Measurements from ENCODE around the gene STK17A. TPM values are rescaled to one million over a fixed set of nuclear protein-coding genes. Genes with fewer than 3 reads are reported as not detected.

Gene STK17A
- total RNA-seq, 1 experiment from 2014 or later, result 4.5 TPM

GRCh38 chr7:43600056-43600455, 17.1 kb downstream of the STK17A start:
- no peaks in the 10 kb centered on the region for H3K4me1 ChIP-seq
- DNase-seq, result no peak

GRCh38 chr7:43602256-43602655, 19.3 kb downstream of the STK17A start:
- DNase-seq, result no peak
- Histone ChIP-seq H3K36me3 (peaks cover 5% of the 10 kb centered on the region; the same call in 1 of the 2 replicates), H3K27ac (no peak overlapping the region), H3K27me3 (no peaks in the 10 kb centered on the region), H3K9me3 (replicated peaks) (0 out of 2 replicates have a peak, but pooled peaks cover 5% of the 10 kb centered on the region), H3K4me3 (no peak overlapping the region), H3K4me1 (no peaks in the 10 kb centered on the region)

More at GRCh38 chr7:43600056-43600455, 17.1 kb downstream of the STK17A start:
- Histone ChIP-seq H3K9me3 (replicated peaks) (0 out of 2 replicates have a peak, but pooled peaks cover 2% of the 10 kb centered on the region), H3K36me3 (peaks cover 5% of the 10 kb centered on the region; the same call in 1 of the 2 replicates), H3K4me3 (no peak overlapping the region), H3K27ac (no peak overlapping the region), H3K27me3 (no peaks in the 10 kb centered on the region)

DNA sequence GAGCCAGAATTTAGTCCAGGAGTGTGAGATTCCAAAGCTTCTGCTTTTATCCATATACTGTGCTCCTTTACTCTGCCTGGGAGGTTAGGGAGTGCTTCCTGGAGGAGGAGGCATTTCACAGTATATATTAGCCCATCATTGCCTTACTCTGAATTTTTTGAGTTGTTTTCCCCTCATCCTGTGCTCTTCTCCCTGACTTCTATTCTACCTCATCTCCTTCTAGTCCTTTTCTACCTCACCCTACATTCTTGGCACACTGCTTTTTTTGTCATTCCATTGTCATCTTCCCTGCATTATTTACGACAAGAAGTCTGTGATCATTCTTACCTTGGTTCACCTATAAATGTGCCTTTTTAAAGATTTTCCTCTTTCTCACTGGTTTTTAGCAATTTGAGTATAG, 21.3 kb downstream of the STK17A start:
- Histone ChIP-seq H3K4me3 (no peak overlapping the region), H3K4me1 (no peaks in the 10 kb centered on the region), H3K27me3 (no peaks in the 10 kb centered on the region), H3K9me3 (replicated peaks) (0 out of 2 replicates have a peak, but pooled peaks cover 5% of the 10 kb centered on the region), H3K36me3 (peaks cover 5% of the 10 kb centered on the region; the same call in 1 of the 2 replicates), H3K27ac (no peak overlapping the region)
- DNase-seq, result no peak

GRCh38 chr7:43609097-43609496, 26.2 kb downstream of the STK17A start:
- Histone ChIP-seq H3K27ac (no peak overlapping the region), H3K4me1 (no peaks in the 10 kb centered on the region), H3K27me3 (no peaks in the 10 kb centered on the region), H3K4me3 (no peak overlapping the region), H3K9me3 (replicated peaks) (0 out of 2 replicates have a peak, but pooled peaks cover 5% of the 10 kb centered on the region), H3K36me3 (peaks cover 3% of the 10 kb centered on the region; the same call in 1 of the 2 replicates)
- DNase-seq, result no peak

GRCh38 chr7:43612128-43612527, 29.2 kb downstream of the STK17A start:
- Histone ChIP-seq H3K4me1 (no peaks in the 10 kb centered on the region; the same call in 1 of the 2 replicates), H3K27ac (no peak overlapping the region), H3K4me3 (no peak overlapping the region), H3K9me3 (replicated peaks) (no peaks in the 10 kb centered on the region), H3K36me3 (no peaks in the 10 kb centered on the region), H3K27me3 (no peaks in the 10 kb centered on the region)
- no peak for DNase-seq

DNA sequence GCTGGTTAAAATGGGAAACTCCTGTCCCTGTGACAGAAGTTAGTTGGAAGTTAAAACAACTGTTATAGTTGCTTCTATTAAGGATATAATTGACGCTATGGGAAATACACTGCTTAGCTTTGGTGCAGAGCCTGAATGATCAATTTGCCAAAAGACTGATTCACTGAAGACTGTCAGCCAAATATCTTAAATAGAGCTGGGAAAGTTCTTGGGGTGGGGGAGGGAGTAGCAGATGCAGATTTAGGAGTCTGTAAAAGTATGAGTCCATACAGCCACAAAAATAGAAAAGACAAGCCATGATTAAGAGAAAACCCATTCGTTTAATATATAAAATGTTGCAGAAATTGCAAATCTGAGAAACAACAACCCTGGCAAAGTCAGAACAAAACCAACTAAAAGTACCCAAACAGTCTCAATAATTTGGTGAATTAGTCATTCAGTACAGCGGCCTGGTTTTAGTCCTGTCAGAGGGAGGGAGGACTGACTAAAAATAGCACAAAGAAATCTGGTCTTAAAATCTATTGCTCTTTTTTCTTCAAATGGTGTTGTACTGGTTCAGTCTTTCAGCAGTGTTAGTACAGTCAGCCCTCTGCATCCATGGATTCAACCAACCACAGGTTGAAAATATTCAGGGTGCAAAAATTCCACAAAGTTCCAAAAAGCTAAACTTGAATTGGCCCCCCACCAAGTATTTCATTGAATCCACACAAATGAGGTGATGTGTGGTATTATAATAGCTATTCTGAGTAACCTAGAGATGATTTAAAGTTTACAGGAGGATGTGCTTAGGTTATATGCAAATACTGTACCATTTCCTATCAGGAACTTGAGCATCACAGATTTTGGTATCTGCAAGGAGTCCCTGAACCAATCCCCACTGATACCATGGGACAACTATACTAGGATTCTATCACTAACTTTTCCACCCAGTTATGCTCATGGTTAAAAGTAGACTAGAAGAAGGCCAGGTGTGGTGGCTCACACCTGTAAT, 30.0 kb downstream of the STK17A start:
- DNase-seq, result no peak
- H3K4me1 ChIP-seq, result no peaks in the 10 kb centered on the region; the same call in 1 of the 2 replicates
- no peaks in the 10 kb centered on the region for H3K36me3 ChIP-seq
- no peak overlapping the region for H3K4me3 ChIP-seq
- H3K9me3 ChIP-seq (replicated peaks), result no peaks in the 10 kb centered on the region
- no peak overlapping the region for H3K27ac ChIP-seq
- no peaks in the 10 kb centered on the region for H3K27me3 ChIP-seq

GRCh38 chr7:43615558-43616145, 32.7 kb downstream of the STK17A start:
- H3K27ac ChIP-seq, result no peak overlapping the region
- DNase-seq, result no peak
- H3K9me3 ChIP-seq (replicated peaks), result no peaks in the 10 kb centered on the region
- H3K27me3 ChIP-seq, result no peaks in the 10 kb centered on the region
- no peaks in the 10 kb centered on the region; the same call in 1 of the 2 replicates for H3K4me1 ChIP-seq
- no peak overlapping the region for H3K4me3 ChIP-seq
- no peaks in the 10 kb centered on the region for H3K36me3 ChIP-seq

- Histone ChIP-seq H3K9me3 (replicated peaks) (no peaks in the 10 kb centered on the region), H3K4me1 (no peaks in the 10 kb centered on the region; the same call in 1 of the 2 replicates), H3K36me3 (no peaks in the 10 kb centered on the region), H3K27me3 (no peaks in the 10 kb centered on the region), H3K27ac (no peak overlapping the region), H3K4me3 (no peak overlapping the region)
- DNase-seq, result no peak
Observed at GRCh38 chr7:43616977-43617376, 34.1 kb downstream of the STK17A start.

DNA sequence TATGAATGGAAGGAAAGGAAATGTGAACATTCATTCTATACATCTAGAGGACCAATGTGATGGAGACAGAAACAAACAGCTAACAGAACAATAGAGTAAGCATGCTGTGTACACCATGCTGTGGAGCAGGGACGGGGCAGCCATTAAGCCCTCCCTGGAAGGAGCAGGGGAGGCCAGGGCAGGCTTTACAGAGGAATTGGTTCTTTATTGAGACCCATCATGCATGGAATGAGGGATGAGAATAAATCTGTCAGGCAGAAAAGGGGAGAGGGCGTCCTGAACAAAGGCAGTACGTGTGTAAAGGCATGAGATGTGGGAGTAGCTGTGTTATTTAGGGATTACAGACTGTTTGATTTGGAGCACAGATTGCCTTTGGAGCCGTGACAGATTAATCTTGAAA, 35.2 kb downstream of the STK17A start:
- H3K9me3 ChIP-seq (replicated peaks), result no peaks in the 10 kb centered on the region
- no peaks in the 10 kb centered on the region; the same call in 1 of the 2 replicates for H3K4me1 ChIP-seq
- H3K27me3 ChIP-seq, result no peaks in the 10 kb centered on the region
- H3K36me3 ChIP-seq, result no peaks in the 10 kb centered on the region
- H3K27ac ChIP-seq, result no peak overlapping the region
- no peak overlapping the region for H3K4me3 ChIP-seq
- no peak for DNase-seq

- no peaks in the 10 kb centered on the region for H3K27me3 ChIP-seq
- H3K36me3 ChIP-seq, result no peaks in the 10 kb centered on the region; the same call in 1 of the 2 replicates
- H3K4me3 ChIP-seq, result no peak overlapping the region
- no peaks in the 10 kb centered on the region; the same call in 1 of the 2 replicates for H3K4me1 ChIP-seq
- no peak for DNase-seq
- no peak overlapping the region for H3K27ac ChIP-seq
- H3K9me3 ChIP-seq (replicated peaks), result no peaks in the 10 kb centered on the region
Observed at GRCh38 chr7:43619213-43620012, 36.5 kb downstream of the STK17A start.

GRCh38 chr7:43621729-43622448, 39.0 kb downstream of the STK17A start:
- H3K36me3 ChIP-seq, result no peaks in the 10 kb centered on the region; the same call in 1 of the 2 replicates

DNA sequence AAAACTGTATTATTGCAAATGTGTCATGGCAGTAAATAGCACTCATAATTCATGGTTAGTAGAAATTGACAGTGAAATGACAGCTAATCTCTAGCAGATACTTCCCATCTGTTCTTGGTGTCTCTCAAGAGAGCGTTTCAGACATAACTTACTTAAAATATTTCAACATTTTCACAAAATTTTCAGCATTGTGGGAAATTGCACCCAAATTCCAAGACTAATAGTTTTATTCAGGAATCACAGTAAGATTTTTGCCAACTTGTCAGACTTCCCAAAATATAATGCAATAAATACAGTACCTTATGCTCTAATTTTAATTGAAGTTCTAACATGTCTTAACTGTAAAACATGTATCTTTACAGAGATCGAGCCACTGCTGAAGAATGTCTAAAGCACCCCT, 41.2 kb downstream of the STK17A start:
- Histone ChIP-seq H3K4me1 (peaks cover 4% of the 10 kb centered on the region; the same call in 1 of the 2 replicates), H3K27me3 (no peaks in the 10 kb centered on the region), H3K4me3 (no peak overlapping the region), H3K36me3 (peaks cover 9% of the 10 kb centered on the region), H3K27ac (no peak overlapping the region), H3K9me3 (replicated peaks) (no peaks in the 10 kb centered on the region)
- no peak for DNase-seq

More at GRCh38 chr7:43621729-43622448, 39.0 kb downstream of the STK17A start:
- H3K4me3 ChIP-seq, result no peak overlapping the region
- no peaks in the 10 kb centered on the region for H3K27me3 ChIP-seq
- H3K9me3 ChIP-seq (replicated peaks), result no peaks in the 10 kb centered on the region
- H3K4me1 ChIP-seq, result no peaks in the 10 kb centered on the region
- H3K27ac ChIP-seq, result no peak overlapping the region
- DNase-seq, result no peak

DNA sequence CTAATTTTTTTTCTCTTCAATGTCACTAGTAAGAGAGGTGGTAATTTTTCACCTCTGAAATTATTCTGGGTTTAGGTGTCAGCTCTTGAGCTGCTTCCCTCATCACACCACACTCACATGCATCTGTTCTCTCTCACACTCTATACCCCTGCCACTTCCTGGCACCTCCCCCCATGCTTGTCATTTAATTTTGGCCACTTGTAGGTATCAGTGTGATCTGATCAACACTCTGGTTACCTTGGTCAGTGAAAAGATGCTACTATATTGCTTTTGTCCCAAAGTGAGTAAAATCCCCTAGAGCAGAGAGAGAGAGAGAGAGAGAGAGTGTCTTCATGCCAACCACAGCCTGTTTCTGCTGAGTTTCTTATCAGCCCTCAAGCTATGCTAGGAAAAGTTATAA, 42.5 kb downstream of the STK17A start:
- Histone ChIP-seq H3K4me1 (peaks cover 5% of the 10 kb centered on the region; the same call in 1 of the 2 replicates), H3K36me3 (peaks cover 9% of the 10 kb centered on the region), H3K27me3 (no peaks in the 10 kb centered on the region), H3K4me3 (no peak overlapping the region), H3K9me3 (replicated peaks) (no peaks in the 10 kb centered on the region), H3K27ac (no peak overlapping the region)
- DNase-seq, result no peak

GRCh38 chr7:43625980-43626379, 43.1 kb downstream of the STK17A start:
- H3K27ac ChIP-seq, result no peak overlapping the region
- H3K4me3 ChIP-seq, result no peak overlapping the region
- peaks cover 5% of the 10 kb centered on the region; the same call in 1 of the 2 replicates for H3K4me1 ChIP-seq
- H3K9me3 ChIP-seq (replicated peaks), result no peaks in the 10 kb centered on the region
- no peak for DNase-seq
- H3K36me3 ChIP-seq, result peaks cover 12% of the 10 kb centered on the region
- no peaks in the 10 kb centered on the region for H3K27me3 ChIP-seq

All from SJCRH30 (cell line).